H9 (cell line): ENCODE data around the gene MBTPS2. TPM values are rescaled to one million over a fixed set of nuclear protein-coding genes. Genes with fewer than 3 reads are reported as not detected.

Experiments used
- DNase-seq: peaks from one replicate; pipeline ENCODE4 v3.0.0-alpha.2; 2017
- H2AFZ ChIP-seq: one replicate; pipeline ENCODE4 v1.6.1; 2013; ENCODE audit warnings: mild to moderate bottlenecking, low read length, control low read depth, moderate library complexity
- H2AK5ac ChIP-seq: 2 replicates; pipeline ENCODE4 v1.6.1; 2013; ENCODE audit warnings: low read length, control low read depth, mixed read lengths; ENCODE audit not compliant: insufficient read length
- H2BK120ac ChIP-seq: one replicate; pipeline ENCODE4 v1.6.1; 2013; ENCODE audit warnings: low read depth, mild to moderate bottlenecking, low read length, control low read depth, inconsistent platforms; ENCODE audit not compliant: poor library complexity, severe bottlenecking
- H2BK12ac ChIP-seq: 2 replicates; pipeline ENCODE4 v1.6.1; 2013; ENCODE audit warnings: low read length, control low read depth, mixed read lengths, low read depth; ENCODE audit not compliant: insufficient read length
- H2BK15ac ChIP-seq: 2 replicates; pipeline ENCODE4 v1.6.1; 2013; ENCODE audit warnings: low read depth, low read length, control low read depth
- H2BK20ac ChIP-seq: one replicate; pipeline ENCODE4 v1.6.1; 2013; ENCODE audit warnings: low read depth, mild to moderate bottlenecking, low read length, control low read depth, inconsistent platforms; ENCODE audit not compliant: poor library complexity, severe bottlenecking
- H2BK5ac ChIP-seq: 2 replicates; pipeline ENCODE4 v1.6.1; 2013; ENCODE audit warnings: low read length, control low read depth, mixed read lengths; ENCODE audit not compliant: insufficient read length
- H3K14ac ChIP-seq: 2 replicates; pipeline ENCODE4 v1.6.1; 2013; ENCODE audit warnings: low read length, control low read depth; ENCODE audit not compliant: insufficient read depth
- H3K18ac ChIP-seq: 2 replicates; pipeline ENCODE4 v1.6.1; 2013; ENCODE audit warnings: low read depth, mild to moderate bottlenecking, mixed read lengths, low read length, control low read depth; ENCODE audit not compliant: insufficient read length
- H3K23ac ChIP-seq: 2 replicates; pipeline ENCODE4 v1.6.1; 2013; ENCODE audit warnings: low read length, control low read depth, mixed read lengths, low read depth; ENCODE audit not compliant: insufficient read length
- H3K23me2 ChIP-seq: 2 replicates; pipeline ENCODE4 v1.6.1; 2013; ENCODE audit warnings: low read depth, mild to moderate bottlenecking, mixed read lengths, low read length, control low read depth; ENCODE audit not compliant: insufficient read length, poor library complexity, severe bottlenecking
- H3K27ac ChIP-seq: 2 replicates; pipeline ENCODE4 v1.5.1; 2013; ENCODE audit warnings: low read length, control low read depth, mixed read lengths, low read depth; ENCODE audit not compliant: insufficient read length
- H3K27me3 ChIP-seq: 2 replicates; pipeline ENCODE4 v1.6.1; 2013; ENCODE audit warnings: low read length, control low read depth, inconsistent platforms; ENCODE audit not compliant: insufficient read depth
- H3K4ac ChIP-seq: 2 replicates; pipeline ENCODE4 v1.6.1; 2013; ENCODE audit warnings: low read depth, mild to moderate bottlenecking, control low read depth, inconsistent platforms, low read length, moderate library complexity
- H3K4me1 ChIP-seq: 2 replicates; pipeline ENCODE4 v1.6.1; 2013; ENCODE audit warnings: low read length, control low read depth, inconsistent platforms; ENCODE audit not compliant: insufficient read depth
- H3K4me2 ChIP-seq: 2 replicates; pipeline ENCODE4 v1.6.1; 2013; ENCODE audit warnings: low read length, control low read depth, mixed read lengths; ENCODE audit not compliant: insufficient read length, insufficient read depth
- H3K56ac ChIP-seq: 2 replicates; pipeline ENCODE4 v1.6.1; 2013; ENCODE audit warnings: low read depth, mild to moderate bottlenecking, mixed read lengths, low read length, control low read depth; ENCODE audit not compliant: insufficient read length
- H3K79me1 ChIP-seq: 2 replicates; pipeline ENCODE4 v1.6.1; 2013; ENCODE audit warnings: low read depth, mild to moderate bottlenecking, moderate library complexity, low read length, control low read depth, inconsistent platforms; ENCODE audit not compliant: insufficient read depth, poor library complexity, severe bottlenecking
- H3K79me2 ChIP-seq: 2 replicates; pipeline ENCODE4 v1.6.1; 2013; ENCODE audit warnings: low read length, control low read depth, inconsistent platforms; ENCODE audit not compliant: insufficient read depth
- H3K9ac ChIP-seq: 2 replicates; pipeline ENCODE4 v1.6.1; 2013; ENCODE audit warnings: low read length, control low read depth, mixed read lengths; ENCODE audit not compliant: insufficient read length; ENCODE audit errors: extremely low read depth
- H3K9me3 ChIP-seq: one replicate; pipeline ENCODE4 v1.6.1; 2013; ENCODE audit warnings: low read depth, low read length, inconsistent platforms; ENCODE audit not compliant: control insufficient read depth
- H3T11ph ChIP-seq: one replicate; pipeline ENCODE4 v1.6.1; 2013; ENCODE audit warnings: mild to moderate bottlenecking, low read length, control low read depth, inconsistent platforms
- H4K20me1 ChIP-seq: one replicate; pipeline ENCODE4 v1.6.1; 2013; ENCODE audit not compliant: control insufficient read depth, insufficient read length, insufficient read depth
- H4K5ac ChIP-seq: 2 replicates; pipeline ENCODE4 v1.6.1; 2013; ENCODE audit warnings: low read depth, mild to moderate bottlenecking, mixed read lengths, low read length, control low read depth; ENCODE audit not compliant: insufficient read length
- H4K8ac ChIP-seq: replicated peaks from 2 replicates; pipeline ENCODE4 v1.6.1; 2013; ENCODE audit warnings: low read length, control low read depth, mixed read lengths, low read depth; ENCODE audit not compliant: insufficient read length
- H4K91ac ChIP-seq: 2 replicates; pipeline ENCODE4 v1.6.1; 2013; ENCODE audit warnings: low read depth, mild to moderate bottlenecking, moderate library complexity, mixed read lengths, low read length, control low read depth; ENCODE audit not compliant: insufficient read length
- H3K27ac Mint-ChIP-seq, 3 experiments: 2 replicates in 2 of 3; 3 replicates in 1 of 3; pipeline ENCODE4 v1.8.0; 2020 to 2021; ENCODE audit warnings: mixed read lengths in 3 of 3, mild to moderate bottlenecking in 1 of 3, moderate library complexity in 1 of 3
- H3K27me3 Mint-ChIP-seq: 2 replicates; pipeline ENCODE4 v1.8.0; 2021; ENCODE audit warnings: low read depth, mild to moderate bottlenecking, moderate library complexity, mixed read lengths
- H3K36me3 Mint-ChIP-seq, 3 experiments: 2 replicates in 2 of 3; 3 replicates in 1 of 3; pipeline ENCODE4 v1.8.0; 2020 to 2021; ENCODE audit warnings: low read depth in 3 of 3, mixed read lengths in 3 of 3; ENCODE audit not compliant: insufficient read depth in 1 of 3
- H3K4me1 Mint-ChIP-seq, 2 experiments: 2 replicates each; pipeline ENCODE4 v1.8.0; 2020; ENCODE audit warnings: mixed read lengths in 2 of 2
- H3K4me3 Mint-ChIP-seq, 2 experiments: 2 replicates in 1 of 2; 3 replicates in 1 of 2; pipeline ENCODE4 v1.8.0; 2020 to 2021; ENCODE audit warnings: mild to moderate bottlenecking in 2 of 2, mixed read lengths in 2 of 2, moderate library complexity in 1 of 2
- H3K9me3 Mint-ChIP-seq, 2 experiments: 2 replicates in 1 of 2; 3 replicates in 1 of 2; pipeline ENCODE4 v1.8.0; 2020; ENCODE audit warnings: mild to moderate bottlenecking in 2 of 2, mixed read lengths in 2 of 2, moderate library complexity in 1 of 2
- CTCF ChIP-seq: fragments of 200-600 bp; sonication (generic); conservative IDR thresholded peaks from 3 replicates; pipeline ENCODE4 v1.8.0; 2021; ENCODE audit warnings: antibody characterized with exemption, mild to moderate bottlenecking
- WGBS: extraction: QIAGEN DNeasy Blood & Tissue Kit; methylation state at CpG from one replicate; pipeline ENCODE4 v1.1.7; 2013; ENCODE audit warnings: missing lambda C conversion rate, low lambda C conversion rate, mixed read lengths; ENCODE audit not compliant: insufficient read length; ENCODE audit errors: extremely low coverage; 5-methylcytosine and 5-hydroxymethylcytosine counted together
- total RNA-seq: library from RNA; stranded (reverse); gene quantifications from 2 replicates; pipeline ENCODE4 v1.2.1, GENCODE V29; 2021

The MBTPS2 gene
- total RNA-seq, 1 experiment from 2014 or later: 6.8 TPM

- no peak overlapping the region for H2BK12ac ChIP-seq
- H3K79me1 ChIP-seq: no peaks in the 10 kb centered on the region
- H2BK15ac ChIP-seq: no peak overlapping the region
- H3K27ac Mint-ChIP-seq: no peak overlapping the region; a peak in 1 of 7 replicates
- H2BK20ac ChIP-seq: no peak overlapping the region
- no peak overlapping the region for H4K8ac ChIP-seq
- H3K27me3 Mint-ChIP-seq: no peaks in the 10 kb centered on the region
- no peak overlapping the region for H3K4me3 Mint-ChIP-seq
- WGBS: no CpG with 5 or more reads among the region's 7 CpGs
- H3K4ac ChIP-seq: no peak overlapping the region
- H3K9ac ChIP-seq: no peak overlapping the region
- H3K4me1 Mint-ChIP-seq: peaks cover 7 to 10% of the 10 kb centered on the region in 2 experiments; a peak in 1 of 4 replicates
- TF ChIP-seq CTCF: 0 out of 3 replicates have a peak, but pooled peaks have one; percentile 17
- H3K56ac ChIP-seq: no peak overlapping the region
- no peak overlapping the region for H3K27ac ChIP-seq
- no peaks in the 10 kb centered on the region for H3K79me2 ChIP-seq
- no peaks in the 10 kb centered on the region for H3K36me3 Mint-ChIP-seq
- H4K91ac ChIP-seq: no peak overlapping the region
- H3K23ac ChIP-seq: no peak overlapping the region
- no peak for DNase-seq
- no peaks in the 10 kb centered on the region for H3K4me1 ChIP-seq
- H3K9me3 ChIP-seq: no peaks in the 10 kb centered on the region
- H3K23me2 ChIP-seq: no peaks in the 10 kb centered on the region
- no peak overlapping the region for H2BK5ac ChIP-seq
- H2AFZ ChIP-seq: no peak overlapping the region
- no peak overlapping the region for H3K18ac ChIP-seq
- no peak overlapping the region for H4K5ac ChIP-seq
- no peaks in the 10 kb centered on the region for H3K27me3 ChIP-seq
- no peaks in the 10 kb centered on the region for H4K20me1 ChIP-seq
- no peak overlapping the region for H2AK5ac ChIP-seq
- H2BK120ac ChIP-seq: no peak overlapping the region
- H3T11ph ChIP-seq: no peak overlapping the region
- H3K14ac ChIP-seq: no peak overlapping the region
- H3K9me3 Mint-ChIP-seq: peaks cover 0 to 24% of the 10 kb centered on the region in 2 experiments; a peak in 3 of 5 replicates
- H3K4me2 ChIP-seq: no peak overlapping the region
Observed at GRCh38 chrX:21802054-21802670, 37.3 kb upstream of the MBTPS2 start.
